NCI-H446 treated with DMSO at 0.1 percent for 48 hours (cell line): ENCODE measurements around the gene ITPK1.

ENCODE experiments used
- DNase-seq: peaks from one replicate; lab custom pipeline; 2025; lab: John Stamatoyannopoulos, UW

Gene ITPK1

DNA sequence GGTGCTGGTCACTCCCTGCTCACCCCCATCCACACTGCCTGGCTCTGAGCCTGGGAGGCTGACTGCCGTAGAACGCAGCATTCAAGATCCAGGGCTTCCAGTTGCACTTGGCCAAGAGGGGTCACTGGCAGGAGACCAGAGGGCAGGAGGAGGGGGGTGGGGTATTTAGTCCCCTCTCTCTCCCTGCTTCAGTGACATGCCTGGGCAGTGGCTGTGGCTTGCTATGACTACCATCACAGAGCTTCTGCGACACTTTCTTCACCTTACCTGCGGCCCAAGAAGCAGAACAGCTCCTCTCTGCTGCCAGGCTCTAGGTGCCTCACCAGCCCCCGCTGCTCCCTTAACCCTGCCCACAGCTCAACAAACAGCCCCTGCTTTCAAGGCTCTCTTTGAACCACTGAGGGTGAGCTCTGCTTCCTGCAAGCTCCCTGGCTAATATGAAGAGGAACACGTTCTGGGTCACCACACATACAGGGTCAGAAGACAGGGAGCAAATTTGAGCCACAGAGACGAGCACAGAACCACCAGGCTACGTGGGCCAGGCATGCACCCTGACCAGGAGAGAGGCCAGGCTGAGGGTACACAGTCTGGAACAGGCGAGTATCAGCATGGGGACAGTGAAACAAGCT is 55.7 kb downstream of the ITPK1 start:
- no peak for DNase-seq

DNA sequence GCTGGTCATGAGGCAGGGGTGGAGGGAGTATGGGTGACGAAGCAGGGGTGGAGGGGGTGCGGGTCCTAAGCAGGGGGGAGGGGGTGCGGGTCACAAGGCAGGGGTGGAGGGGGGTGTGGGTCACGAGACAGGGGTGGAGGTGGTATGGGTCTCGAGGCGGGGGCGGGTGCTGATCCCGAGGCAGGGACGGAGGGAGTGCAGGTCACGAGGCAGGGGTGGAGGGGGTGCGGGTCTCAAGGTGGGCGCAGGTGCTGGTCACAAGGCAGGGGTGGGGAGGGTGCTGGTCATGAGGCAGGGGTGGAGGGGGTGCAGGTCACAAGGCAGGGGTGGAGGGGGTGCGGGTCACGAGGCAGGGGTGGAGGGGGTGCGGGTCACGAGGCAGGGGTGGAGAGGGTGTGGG is 56.5 kb downstream of the ITPK1 start:
- DNase-seq: no peak

DNA sequence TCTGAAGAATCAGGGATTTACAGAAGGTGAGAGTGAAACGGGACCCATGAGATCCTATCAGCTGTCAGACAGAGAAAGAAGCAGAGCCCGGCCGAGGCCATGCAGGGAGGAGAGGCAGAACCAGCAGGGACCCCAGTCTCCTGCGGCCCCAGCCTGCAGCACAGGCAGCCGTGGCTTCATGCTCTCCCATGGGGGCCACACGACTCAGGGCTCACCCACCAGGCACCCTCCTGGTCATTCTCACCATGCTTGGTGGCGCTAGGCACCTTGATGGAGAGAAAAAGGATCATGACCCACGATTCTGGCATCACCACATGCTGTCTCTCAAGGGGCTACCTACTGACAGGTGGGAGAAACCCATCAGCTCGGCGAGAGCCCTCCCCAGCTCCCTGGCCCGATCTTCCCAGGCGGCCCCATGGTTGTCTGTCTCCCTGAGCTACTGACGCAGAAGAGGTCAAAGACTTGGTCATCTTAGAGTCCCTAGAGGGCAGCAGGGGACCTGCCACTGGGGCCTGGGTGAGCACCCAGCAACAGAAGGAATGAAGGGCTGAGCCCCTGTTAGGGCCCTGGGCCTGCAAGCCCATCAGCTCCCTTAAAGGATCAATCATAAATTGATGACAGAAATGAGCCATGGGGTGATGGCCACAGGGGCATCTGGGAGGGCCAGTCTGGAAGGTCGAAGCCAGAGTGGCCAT is 58.0 kb downstream of the ITPK1 start:
- DNase-seq: no peak

DNA sequence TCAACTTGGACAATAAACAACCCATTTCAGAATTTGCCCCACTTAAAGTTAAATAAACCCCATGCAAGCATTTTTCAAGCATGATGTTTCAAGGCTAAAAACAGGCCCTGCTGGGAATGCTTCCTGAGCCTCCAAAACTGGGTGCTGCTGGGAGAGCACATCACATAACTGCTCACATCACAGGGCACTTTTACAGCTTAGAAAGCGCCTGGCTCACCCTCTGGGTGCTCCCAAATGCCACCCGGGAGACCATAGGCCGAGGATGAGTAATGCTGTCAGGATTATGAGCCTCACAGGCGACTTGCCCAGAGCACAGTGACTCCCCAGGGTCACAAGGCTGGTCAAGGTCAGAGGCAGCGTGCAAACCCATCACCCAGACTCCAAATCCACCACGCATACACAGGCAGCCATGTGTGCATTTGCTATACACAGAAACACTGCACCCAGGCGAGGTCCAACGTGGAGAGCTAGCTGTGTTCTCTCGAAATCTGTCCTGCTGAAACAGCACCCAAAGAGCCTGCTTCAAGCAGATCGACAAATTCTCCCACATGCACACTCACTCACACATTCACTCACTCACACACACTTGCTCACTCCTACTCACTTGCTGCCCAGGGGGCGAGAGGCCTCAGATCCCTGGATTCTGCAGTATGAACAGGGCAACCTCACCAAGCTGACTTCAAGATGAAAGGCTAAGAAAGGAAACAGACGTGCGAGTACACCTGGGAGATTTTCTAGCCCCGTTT is 58.7 kb downstream of the ITPK1 start:
- no peak for DNase-seq

DNA sequence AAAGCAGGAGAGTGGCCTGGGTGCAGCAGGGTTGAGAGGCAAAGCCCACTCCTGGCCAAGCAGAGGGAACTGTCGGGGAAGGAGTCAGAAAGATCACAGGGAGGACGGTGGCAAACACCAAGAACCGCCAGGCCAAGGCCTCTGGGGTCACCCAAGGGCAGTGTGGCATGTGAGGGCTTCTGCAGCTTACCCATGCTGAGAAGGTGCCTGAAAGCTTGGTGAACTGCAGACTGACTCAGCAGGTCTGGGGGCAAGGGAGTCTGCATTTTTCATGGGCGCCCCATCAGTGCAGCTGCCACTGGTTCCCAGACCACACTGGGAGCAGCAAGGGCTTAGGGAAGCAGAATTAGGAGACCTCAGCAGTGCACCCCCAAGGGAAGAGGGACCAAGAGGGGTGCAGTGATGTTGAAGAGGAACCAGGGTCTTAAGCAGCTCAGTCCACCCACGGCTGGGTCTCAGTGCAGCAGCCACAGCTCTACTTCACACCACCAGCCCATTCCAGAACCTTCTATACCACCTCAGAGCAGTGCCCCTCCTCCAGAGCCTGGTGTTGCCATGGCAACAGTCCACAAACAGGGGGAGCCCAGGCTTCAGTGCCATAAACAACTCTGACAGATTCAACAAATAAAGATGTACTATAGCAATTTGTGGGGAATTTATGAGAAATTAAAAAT is 59.4 kb downstream of the ITPK1 start:
- no peak for DNase-seq

DNA sequence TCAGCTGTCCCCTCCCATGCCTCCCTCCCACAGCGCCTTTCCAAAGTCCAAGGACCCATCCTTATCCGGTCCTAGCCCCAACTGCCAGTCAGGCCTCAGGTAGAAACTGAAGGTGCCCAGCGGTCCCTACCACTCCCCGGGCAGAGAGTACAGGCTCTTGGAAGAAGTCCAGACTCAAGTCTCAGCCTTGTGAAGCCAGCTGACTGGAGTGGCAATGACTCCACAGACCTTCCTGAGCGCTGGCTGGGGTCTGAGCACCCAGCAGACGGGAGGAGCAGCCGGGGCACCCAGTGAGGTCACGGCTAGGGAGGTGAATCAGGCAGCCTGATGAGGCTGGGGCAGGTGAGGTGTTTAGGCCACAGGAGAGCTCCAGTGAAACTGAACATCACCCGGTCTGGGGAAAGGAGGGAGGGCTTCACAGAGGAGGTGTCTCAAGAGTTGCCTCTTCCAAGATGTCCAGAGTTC is 60.0 kb downstream of the ITPK1 start:
- no peak for DNase-seq

DNA sequence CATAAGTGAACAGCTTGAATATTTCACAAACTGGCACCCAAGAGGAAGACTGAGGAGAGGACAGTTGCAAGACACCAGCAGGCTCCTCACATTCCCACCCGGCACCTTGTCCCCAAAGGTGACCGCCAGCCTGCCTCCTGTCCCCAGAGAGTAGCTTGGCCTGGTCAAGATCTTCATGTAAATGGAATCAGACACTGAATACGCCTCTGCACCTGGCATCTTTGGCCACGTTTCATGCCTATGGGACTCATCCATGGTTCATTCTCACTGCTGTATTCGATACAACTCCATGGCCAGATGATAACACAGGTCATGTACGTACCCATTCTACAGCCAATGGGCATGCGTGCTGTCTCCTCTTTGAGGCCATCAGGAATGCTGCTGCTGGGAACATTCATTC is 60.8 kb downstream of the ITPK1 start:
- DNase-seq: no peak

DNA sequence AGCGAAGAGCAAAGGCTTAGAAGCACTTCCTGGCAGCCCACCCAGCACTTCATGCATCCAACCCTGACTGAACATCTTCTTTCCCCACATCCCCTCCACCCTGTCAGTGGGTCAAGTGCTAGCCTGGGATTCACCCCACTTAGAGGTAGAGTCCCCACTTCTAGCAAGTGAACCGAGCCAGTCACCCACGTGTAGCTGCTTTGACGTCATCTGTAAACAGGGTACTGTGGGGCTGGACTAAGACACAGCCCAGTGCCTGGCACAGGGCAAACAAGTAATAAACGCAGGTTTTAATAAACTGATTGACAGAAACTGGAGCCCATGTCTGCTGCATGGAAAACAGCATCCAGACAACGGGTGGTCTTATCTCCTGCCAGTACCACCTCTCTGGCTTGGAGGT is 61.7 kb downstream of the ITPK1 start:
- no peak for DNase-seq

DNA sequence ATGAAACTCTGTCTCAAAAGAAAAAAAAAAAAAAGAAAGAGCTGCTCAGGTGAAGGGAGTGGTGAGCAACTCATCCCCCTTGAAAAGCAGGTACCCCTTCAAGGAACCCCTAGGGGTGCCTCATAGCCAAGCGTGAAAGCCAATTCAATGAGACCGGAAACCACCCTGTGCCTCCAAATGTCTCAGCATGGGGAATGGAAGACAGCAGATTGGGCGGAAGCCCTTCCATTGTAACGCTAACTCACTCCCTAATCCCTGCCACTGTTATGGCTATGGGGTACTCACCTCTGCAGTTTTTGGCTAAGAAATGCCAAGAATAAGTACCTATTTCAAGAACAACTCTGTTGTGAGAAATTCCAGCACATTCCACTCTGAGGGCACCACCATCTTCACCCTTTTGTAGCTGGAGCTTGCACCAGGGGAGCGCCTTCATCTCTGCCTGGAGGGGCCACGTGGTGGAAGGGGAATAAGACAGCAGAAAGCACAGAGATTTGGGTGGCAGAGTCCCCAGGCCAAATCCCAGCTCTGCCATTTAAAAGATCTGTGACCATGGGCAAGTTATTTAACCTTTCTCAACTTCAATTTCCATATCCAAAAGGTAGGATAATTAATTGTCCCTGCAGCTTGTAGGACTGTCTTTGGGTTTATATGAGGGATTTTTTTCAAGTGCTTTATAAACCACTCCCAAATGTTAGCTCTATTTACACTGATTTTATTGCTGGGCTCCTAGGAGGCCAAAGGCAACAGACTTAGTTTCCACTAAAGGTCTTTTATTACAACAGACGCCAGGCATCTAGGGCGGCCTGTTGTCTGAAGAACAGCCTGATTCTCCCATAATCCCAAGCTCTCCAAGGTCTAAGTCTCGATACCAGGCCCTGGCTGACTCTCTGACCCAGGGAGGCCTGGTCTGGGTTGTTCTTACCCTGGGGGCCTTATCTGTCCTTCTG is 63.9 kb downstream of the ITPK1 start:
- no peak for DNase-seq

DNA sequence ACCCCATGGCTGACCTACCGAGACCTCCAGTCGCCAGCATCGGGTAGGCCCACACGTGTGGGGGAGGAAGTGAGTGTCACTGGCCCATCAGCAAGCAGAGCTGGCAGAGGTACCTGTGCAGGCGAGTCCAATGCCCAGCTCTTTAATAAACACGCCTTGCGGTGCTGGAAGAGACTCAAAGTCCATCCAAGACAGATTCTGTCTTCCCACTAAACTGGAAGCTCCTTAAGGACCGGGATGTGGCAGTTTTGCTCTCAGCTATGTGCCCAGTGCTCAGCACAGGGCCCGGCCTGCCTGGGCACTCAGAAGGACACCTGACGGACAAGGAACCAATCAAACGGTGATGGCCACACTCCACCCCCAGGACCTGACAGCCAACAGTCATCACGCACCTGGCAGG is 65.0 kb downstream of the ITPK1 start:
- DNase-seq: no peak

DNA sequence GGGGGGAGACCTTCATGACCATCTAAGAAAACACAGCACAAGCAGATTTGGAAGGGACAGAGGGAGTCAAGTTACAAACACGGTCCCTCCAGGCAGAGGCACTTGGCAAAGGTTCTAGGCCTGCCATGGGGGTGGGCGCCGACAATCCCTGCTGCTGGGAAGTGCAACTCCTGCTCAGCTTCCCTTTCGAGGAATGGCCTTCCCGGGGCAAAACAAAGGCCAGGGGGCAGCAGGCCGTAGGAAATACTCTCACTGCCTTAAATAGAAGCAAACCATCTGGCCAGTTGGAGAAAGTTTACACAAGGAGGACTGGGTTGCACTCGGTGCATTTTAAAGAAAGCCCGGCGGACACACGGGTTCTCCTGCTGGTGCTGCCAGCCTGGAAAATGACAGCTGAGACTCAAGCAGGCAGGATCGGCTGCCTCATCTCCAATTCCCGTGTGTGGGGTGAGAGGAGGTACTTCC is 65.8 kb downstream of the ITPK1 start:
- DNase-seq: no peak

DNA sequence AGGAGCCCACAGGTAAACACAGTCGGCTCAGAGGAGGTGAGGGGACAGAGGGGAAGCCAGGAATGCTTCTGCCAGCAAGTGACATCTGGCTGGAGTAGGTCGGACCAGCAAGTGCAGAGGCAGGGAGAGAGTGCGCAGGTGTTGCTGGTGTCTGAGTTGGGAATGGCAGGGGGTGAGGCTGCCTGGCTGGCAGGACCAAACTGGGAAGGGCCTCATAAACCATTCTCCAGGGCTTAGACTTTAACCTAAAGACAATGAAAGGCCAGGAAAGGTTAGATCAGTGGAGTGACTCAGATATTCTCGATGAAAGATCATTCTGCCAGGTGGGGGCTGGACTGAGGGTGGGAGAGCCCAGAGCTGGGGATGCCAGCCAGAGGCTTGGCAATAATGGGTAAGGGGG is 66.4 kb downstream of the ITPK1 start:
- DNase-seq: no peak

DNA sequence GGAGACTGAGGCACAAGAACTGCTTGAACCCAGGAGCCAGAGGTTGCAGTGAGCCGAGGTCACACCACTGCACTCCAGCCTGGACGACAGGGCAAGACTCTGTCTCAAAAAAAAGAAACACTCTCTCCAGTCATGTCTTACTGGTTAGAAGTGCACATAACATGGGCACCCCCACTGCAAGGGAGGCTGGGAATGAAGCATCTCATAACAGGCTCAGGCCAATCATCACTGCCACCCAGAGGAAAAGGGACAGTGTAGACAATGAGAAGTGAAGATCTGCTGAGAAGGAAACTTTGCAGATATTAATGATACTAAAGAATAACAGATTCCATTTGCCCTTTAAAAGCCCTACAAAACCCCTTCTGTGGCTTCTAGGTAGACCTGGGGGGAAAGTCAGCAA is 66.9 kb downstream of the ITPK1 start:
- no peak for DNase-seq

DNA sequence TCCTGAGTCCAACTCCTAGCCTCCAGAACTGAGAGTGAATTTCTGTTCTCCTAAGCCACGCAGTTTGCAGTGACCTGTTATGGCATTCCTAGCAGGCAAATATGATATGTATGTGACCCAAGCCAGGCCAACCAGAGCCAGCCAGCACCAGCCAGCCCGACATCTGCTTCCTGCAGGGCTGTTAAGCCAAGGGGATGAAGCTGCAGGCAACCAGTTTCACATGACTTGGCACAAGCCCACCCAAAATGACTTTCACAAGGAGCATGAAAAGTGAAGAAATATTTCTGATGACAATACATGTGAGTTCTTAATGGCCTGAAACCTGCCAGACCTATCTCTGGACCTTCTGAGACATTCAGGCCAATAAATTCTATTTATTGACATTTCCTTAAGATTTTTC is 68.1 kb downstream of the ITPK1 start:
- DNase-seq: no peak

DNA sequence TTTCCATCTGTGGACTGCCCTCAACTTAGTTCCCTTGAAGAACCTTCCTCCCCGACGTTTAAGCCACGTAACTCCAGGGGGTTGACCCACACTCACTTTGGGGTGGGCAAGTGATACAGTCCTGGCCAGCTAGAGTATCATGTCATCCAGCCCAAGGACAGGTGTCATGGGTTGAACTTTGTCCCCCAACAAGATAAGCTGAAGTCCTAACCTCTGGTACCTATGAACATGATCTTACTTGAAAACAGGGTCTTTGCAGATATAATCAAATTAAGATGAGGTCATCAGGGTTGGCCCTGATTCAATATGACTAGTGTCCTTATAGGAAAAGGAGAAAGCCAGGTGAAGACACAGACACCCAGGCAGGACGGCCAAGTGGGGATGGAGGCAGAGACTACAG is 68.6 kb downstream of the ITPK1 start:
- no peak for DNase-seq

DNA sequence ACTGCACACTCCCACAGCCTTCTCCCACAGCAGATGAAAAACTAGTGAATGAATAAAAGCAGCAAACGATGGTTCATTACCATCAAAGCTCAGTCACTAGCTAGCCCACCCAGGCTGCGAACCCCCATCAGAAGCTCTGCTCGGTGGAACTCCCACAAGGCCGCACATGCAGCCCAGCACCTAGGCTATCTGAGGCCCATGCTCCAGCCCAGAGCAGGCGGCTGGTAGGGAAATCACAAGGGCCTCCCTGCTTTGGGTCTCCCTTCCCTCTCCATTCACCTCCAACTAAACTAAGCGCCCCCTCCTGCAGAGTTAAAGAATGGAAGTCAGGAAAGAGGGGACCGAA is 69.0 kb downstream of the ITPK1 start:
- no peak for DNase-seq

DNA sequence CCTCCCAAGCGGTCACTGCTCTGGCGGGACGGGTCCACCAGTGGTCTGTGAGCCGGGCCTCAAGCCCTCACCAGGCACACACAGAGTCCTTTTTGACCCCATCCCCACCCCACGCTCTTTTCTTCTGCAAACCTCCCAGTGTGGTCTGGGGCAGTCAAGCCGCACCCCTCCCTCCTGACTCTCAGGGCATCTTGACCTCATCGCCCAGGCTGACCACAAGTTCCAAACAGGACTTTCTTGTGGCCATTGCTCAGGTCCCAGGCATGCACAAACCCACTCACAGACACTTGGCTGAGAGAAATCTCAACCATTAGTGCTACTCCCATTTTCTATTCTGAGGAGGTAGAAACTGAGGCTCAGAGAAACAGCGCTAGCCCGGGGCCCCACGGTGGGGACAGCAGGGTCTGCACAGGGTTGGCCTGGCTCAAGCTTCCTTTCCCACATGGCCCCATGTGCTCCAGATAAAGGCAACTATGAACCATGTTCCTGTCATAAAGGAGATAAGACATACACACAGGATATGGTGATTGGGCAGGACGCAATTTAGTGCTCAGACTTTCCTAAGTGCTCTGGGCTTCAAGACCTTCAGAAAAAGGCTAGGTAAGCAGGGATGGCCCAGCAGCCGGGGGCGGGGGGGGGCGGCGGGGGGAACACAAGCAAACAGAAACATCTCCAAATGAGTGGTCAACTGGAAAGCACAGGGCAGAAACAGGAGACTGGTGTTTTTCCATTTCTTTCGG is 69.6 kb downstream of the ITPK1 start:
- DNase-seq: no peak

DNA sequence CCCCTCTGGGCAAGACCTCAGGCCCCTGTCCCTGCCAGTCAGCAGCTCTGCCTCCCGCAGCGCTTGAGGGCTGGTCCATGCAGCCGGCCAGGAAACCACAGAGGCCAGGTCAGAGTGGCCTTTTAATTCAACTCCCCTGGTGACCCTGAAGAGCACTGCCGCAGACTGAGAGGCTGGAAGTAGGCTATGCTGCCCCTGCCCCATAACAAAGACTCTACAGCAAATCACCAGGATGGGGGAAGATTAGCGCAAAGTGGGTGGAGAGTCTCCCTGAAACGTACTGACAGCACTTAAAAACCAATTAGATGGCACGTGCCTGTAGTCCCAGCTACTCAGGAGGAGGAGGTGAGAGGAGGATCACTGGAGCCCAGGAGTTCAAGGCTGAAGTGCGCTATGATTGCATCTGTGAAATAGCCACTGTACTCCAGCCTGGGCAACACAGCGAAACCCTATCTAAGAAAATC is 70.5 kb downstream of the ITPK1 start:
- DNase-seq: no peak

DNA sequence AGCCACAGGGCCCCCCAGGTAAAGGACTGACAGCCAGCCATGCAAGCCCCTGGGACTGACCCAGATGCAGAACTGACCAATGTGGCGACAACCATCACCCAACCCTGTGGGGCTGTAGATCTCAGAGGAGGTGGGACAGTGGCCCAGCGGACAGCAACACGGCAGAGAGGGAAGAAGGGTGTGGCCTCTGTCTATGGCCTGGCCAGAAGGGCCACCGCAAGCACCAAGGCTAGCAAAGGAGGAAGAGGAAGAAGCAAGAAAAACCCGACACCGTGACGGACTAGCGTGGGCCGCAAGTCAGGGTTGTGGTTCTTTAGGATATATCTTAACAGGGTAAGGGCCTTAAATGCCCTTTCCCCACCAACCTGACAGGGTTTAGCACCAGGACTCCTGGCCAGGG is 71.2 kb downstream of the ITPK1 start:
- no peak for DNase-seq

DNA sequence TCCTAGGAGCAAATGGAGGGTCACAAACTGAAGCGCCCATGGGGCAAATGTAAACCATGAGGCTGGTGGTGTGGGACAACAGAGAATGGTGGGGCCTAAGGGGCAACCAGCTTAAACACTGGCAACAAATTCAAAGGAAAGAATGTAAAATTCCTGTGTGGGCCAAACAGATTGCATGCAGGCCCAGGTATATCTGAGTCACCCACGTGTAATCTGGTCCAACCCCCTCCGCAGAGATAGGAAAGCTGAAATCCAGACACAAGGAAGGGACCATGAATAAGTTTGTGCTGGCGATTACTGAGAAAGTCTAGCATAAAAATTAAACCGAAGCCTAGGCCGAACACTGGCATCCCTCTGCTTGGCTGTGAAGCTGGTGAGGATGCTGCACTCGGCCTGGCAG is 71.6 kb downstream of the ITPK1 start:
- DNase-seq: no peak
